Tibial nerve (tissue), 4 donors: ENCODE measurements around the gene SLC20A1.

Source experiments
- CTCF ChIP-seq, 5 experiments: fragments of 200-600 bp in 3 of 5; fragments of 450-650 bp in 2 of 5; sonication (generic) in 3 of 5; IDR thresholded peaks; one replicate each; pipeline ENCODE4 v1.5.1; 2016 to 2019; ENCODE audit warnings: antibody characterized with exemption in 5 of 5, mild to moderate bottlenecking in 3 of 5, moderate library complexity in 2 of 5
- EP300 ChIP-seq, 2 donors: sonication (generic); formaldehyde crosslinking; IDR thresholded peaks; one replicate each; pipeline ENCODE4 v1.6.1; 2017; ENCODE audit warnings: antibody characterized with exemption in 2 of 2, mild to moderate bottlenecking in 1 of 2
- POLR2A ChIP-seq, 2 donors: fragments of 450-650 bp; IDR thresholded peaks; one replicate each; pipeline ENCODE4 v1.6.1; 2017; ENCODE audit warnings: antibody characterized with exemption in 2 of 2, mild to moderate bottlenecking in 2 of 2, moderate library complexity in 2 of 2

DNA sequence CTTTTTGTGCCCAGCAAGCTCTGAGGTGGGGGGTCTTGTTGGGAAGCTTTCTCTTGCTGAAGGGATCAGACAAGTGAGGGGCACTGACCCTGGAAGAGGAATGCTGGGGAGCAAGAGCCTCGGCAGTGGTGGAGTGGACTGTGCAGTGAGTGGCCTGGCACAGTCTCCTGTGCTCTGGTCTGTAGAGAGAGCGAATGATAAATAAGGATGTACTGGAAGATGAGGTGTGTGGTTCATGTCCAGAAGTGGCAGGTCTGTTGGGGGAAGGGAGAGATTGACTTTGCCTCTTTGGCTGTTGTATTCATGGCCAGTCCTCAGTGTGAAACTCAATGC, 5.3 kb upstream of the SLC20A1 start:
- TF ChIP-seq CTCF (IDR thresholded peaks at IDR 0.05): no peak
- TF ChIP-seq EP300 (IDR thresholded peaks at IDR 0.05): no peak
- no peak for TF ChIP-seq POLR2A (IDR thresholded peaks at IDR 0.05)
